Neural crest cell (in vitro differentiated cells): ENCODE results near the gene C1orf35. TPM values are rescaled to one million over a fixed set of nuclear protein-coding genes. Genes with fewer than 3 reads are reported as not detected.

Experiments used
- DNase-seq: peaks from one replicate; pipeline ENCODE4 v3.0.0; 2021; ENCODE audit warnings: low read depth, mixed read lengths, low spot score
- H3K27ac Mint-ChIP-seq: one replicate; pipeline ENCODE4 v1.8.0; 2021; ENCODE audit warnings: mild to moderate bottlenecking, mixed read lengths; ENCODE audit not compliant: unreplicated experiment
- H3K27me3 Mint-ChIP-seq: 2 replicates; pipeline ENCODE4 v1.8.0; 2021; ENCODE audit warnings: low read depth, mild to moderate bottlenecking, mixed read lengths
- H3K36me3 Mint-ChIP-seq: 2 replicates; pipeline ENCODE4 v1.8.0; 2021; ENCODE audit warnings: low read depth, mild to moderate bottlenecking, mixed read lengths
- H3K4me1 Mint-ChIP-seq: 2 replicates; pipeline ENCODE4 v1.8.0; 2021; ENCODE audit warnings: mixed read lengths
- H3K4me3 Mint-ChIP-seq: one replicate; pipeline ENCODE4 v1.8.0; 2021; ENCODE audit warnings: mild to moderate bottlenecking, mixed read lengths
- H3K9me3 Mint-ChIP-seq: 2 replicates; pipeline ENCODE4 v1.8.0; 2021; ENCODE audit warnings: mixed read lengths
- CTCF ChIP-seq: fragments of 200-600 bp; sonication (generic); conservative IDR thresholded peaks from 2 replicates; pipeline ENCODE4 v1.5.0; 2021; ENCODE audit warnings: antibody characterized with exemption, mild to moderate bottlenecking
- long read RNA-seq: library from polyadenylated mRNA; unstranded; transcript quantifications from one replicate; pipeline ENCODE4 v2.0.0, GENCODE V29; 2020
- total RNA-seq: library from RNA; stranded (reverse); gene quantifications from 2 replicates; pipeline ENCODE4 v1.2.1, GENCODE V29; 2021

Gene C1orf35
- total RNA-seq = 29.1 and 29.7 TPM in 2 replicates
- long read RNA-seq, partial matches to known transcripts = 0 of 2 reads
- long read RNA-seq, other reads (novel, unspliced or antisense) = 1 of 2 reads

- peaks cover 4% of the 10 kb centered on the region for H3K27me3 Mint-ChIP-seq
- no peak for TF ChIP-seq CTCF
- H3K9me3 Mint-ChIP-seq = no peaks in the 10 kb centered on the region
- DNase-seq = peak; percentile 94
- H3K36me3 Mint-ChIP-seq = peaks cover 10% of the 10 kb centered on the region
- H3K27ac Mint-ChIP-seq = peak within 1 kb of the TSS; percentile 97
- peak within 1 kb of the TSS; percentile 93 for H3K4me3 Mint-ChIP-seq
- H3K4me1 Mint-ChIP-seq = peaks cover 22% of the 10 kb centered on the region
These were observed at the start of gene C1orf35 for GRCh38 chr1:228102791-228103620. C1orf35 (minus strand) TSS chr1:228103325; CDS start chr1:228103227, 98 bp downstream.

GRCh38 chr1:228152918-228153258 is 49.8 kb upstream of the C1orf35 start:
- Mint-ChIP-seq H3K9me3 (no peaks in the 10 kb centered on the region), H3K4me3 (no peak overlapping the region), H3K4me1 (no peaks in the 10 kb centered on the region), H3K27me3 (no peaks in the 10 kb centered on the region), H3K36me3 (no peaks in the 10 kb centered on the region), H3K27ac (no peak overlapping the region)
- TF ChIP-seq CTCF = no peak
- no peak for DNase-seq

GRCh38 chr1:228152097-228152917 is 49.2 kb upstream of the C1orf35 start:
- Mint-ChIP-seq H3K27ac (no peak overlapping the region), H3K9me3 (no peaks in the 10 kb centered on the region), H3K36me3 (no peaks in the 10 kb centered on the region), H3K27me3 (no peaks in the 10 kb centered on the region), H3K4me3 (no peak overlapping the region), H3K4me1 (no peaks in the 10 kb centered on the region)
- DNase-seq = no peak
- no peak for TF ChIP-seq CTCF

GRCh38 chr1:228151180-228151925 is 48.2 kb upstream of the C1orf35 start:
- DNase-seq = no peak

More at GRCh38 chr1:228151180-228151925, 48.2 kb upstream of the C1orf35 start:
- Mint-ChIP-seq H3K4me3 (no peak overlapping the region), H3K4me1 (no peaks in the 10 kb centered on the region), H3K9me3 (no peaks in the 10 kb centered on the region), H3K27me3 (no peaks in the 10 kb centered on the region), H3K27ac (peak overlapping the region; percentile 84), H3K36me3 (no peaks in the 10 kb centered on the region)
- no peak for TF ChIP-seq CTCF
